GM21737 (cell line): ENCODE results near the gene ATG7.
"Not testable (repeated sequence)": the region's sequence is repeated elsewhere in the genome, so short reads cannot be mapped to it uniquely, and the experiment has no call there.

Source experiments
- ATAC-seq: cut with Tn5 transposase; IDR thresholded peaks from one replicate; pipeline ENCODE4 v1.9.1; 2021; ENCODE audit warnings: mild to moderate bottlenecking, moderate library complexity; ENCODE audit not compliant: unreplicated experiment

Gene ATG7

GRCh38 chr3:11459186-11459824, 187.1 kb downstream of the ATG7 start:
- no peak for ATAC-seq

- no peak for ATAC-seq
Measured at GRCh38 chr3:11461226-11461625, 189.0 kb downstream of the ATG7 start.

DNA sequence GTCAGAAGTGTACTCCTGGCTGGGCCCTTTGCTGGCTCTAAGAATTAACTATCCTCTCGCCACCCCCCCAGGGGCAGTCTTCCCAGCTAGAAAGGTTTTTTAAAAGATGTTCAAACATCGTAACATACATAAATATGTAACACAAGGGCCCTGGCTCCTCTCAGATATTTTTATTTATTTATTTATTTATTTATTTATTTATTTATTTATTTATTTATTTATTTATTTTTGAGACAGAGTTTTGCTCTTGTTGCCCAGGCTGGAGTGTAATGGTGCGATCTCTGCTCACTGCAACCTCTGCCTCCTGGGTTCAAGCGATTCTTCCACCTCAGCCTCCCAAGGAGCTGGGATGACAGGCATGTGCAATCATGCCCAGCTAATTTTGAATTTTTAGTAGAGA, 190.5 kb downstream of the ATG7 start:
- not testable (repeated sequence) for ATAC-seq

DNA sequence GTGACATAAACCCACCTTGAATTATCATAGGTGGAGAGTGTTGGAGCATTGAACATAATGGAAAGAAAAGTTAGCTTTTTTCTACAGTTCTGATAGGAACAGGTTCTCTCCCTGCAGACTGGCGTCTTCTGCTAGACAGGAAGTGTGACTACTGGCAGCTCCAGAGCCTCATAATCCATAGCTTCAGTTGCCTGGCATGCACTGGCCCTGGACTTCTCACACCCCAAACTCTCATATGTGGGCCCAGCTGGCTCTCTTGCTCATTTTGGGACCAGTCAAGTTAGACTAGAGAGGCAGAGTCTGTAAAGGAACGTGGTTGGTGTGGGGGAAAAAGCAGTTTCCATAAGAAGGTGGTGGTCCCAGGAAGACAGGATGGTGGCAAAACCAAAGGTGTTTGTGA, 191.4 kb downstream of the ATG7 start:
- no peak for ATAC-seq

DNA sequence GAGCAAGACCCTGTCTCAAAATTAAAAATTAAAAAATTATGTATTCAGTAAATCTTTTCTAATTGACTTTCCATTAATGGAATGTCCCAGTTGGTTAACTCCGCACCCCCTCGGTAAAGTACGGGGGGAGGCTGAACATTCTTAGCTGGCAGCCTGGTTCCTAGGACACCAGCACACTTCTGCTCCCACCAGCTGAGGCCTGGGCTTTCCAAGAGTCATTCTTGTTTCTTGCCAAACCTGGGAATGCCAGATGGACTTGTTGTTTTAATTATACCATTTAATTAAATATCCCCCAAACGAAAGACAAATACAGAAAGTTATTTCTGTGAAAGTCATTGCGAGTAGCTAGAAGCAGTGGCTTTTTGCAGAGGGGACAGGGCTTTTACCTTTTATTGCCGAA, 192.2 kb downstream of the ATG7 start:
- no peak for ATAC-seq

GRCh38 chr3:11465744-11466616, 193.8 kb downstream of the ATG7 start:
- ATAC-seq: no peak

- ATAC-seq: no peak
Measured at GRCh38 chr3:11467875-11468274, 195.7 kb downstream of the ATG7 start.

GRCh38 chr3:11470031-11470853, 198.0 kb downstream of the ATG7 start:
- no peak for ATAC-seq

- no peak for ATAC-seq
Measured at GRCh38 chr3:11475324-11475723, 203.1 kb downstream of the ATG7 start.

- ATAC-seq: no peak
Measured at GRCh38 chr3:11476735-11477144, 204.5 kb downstream of the ATG7 start.

DNA sequence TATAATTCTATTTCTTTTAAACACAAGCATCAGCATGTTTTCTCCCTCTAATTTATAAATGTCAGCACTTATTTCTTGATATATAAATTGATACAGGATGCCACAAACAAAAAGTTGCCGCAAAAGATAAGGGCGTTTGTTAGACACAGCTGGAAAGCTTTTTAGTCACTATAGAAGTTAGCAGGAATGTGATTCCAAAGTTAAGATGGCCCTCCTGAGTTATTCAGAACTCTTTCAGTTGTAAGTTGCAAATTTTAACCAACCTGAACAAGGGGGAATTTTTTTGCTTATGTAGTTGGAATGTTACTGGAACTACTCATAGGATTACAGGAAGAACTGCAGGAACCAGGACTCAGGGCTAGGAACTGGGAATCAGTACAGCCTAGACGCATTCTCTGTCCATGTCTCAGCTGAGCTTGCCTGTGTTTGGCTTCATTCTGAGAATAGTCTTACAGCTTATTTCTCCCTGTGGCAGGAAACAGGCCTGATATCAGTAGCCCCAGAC, 205.3 kb downstream of the ATG7 start:
- ATAC-seq: no peak

- no peak for ATAC-seq
Measured at GRCh38 chr3:11478167-11478566, 206.0 kb downstream of the ATG7 start.

- no peak for ATAC-seq
Measured at GRCh38 chr3:11479221-11479620, 207.0 kb downstream of the ATG7 start.

DNA sequence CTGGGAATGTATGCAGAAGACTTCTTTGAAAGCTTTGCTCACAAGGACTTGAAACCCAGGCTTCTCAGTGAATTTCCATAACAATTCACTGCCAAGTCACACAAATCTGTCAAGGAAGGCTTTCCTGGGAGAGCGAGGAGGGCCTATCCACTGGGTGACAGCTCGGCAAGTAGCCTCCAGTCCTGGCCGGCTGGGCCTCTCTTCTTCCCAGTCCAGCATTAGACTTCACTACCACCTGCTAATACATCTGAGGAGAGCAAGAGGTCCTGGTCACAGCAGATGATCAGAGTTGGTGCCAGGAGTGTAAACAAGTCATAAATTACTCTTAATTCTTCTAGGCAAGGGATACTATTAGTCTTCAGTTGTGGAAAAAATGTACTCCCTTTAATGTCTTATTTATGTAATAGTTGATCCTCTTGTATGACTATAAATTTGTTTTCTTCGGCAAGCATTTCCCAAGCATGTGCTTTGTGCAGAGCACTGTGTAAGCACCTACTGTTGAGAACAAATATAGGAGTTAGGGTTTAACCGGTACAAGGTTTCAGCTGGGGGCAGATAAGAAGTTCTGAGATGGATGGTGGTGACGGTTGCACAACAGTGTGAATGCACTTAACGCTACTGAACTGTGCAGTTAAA, 208.6 kb downstream of the ATG7 start:
- ATAC-seq: no peak

DNA sequence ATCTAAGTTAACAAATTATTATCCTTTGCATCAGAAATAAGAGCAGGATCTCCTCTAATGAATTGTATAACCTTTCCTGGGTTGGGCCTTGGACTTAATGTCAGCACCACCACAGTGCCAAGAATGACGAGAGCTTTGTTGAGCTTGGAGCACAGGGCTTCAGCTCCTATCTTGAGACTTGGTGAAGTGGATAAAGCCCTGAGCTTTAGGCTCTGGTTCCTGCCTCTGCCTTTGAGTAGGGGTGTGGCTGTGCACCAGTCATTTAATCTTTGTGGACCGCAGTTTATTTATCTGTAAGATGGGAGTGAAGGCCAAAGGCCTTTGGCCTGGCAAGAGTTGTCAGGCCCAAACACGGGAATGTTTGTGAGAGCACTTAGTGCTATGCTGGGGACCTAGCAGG, 209.4 kb downstream of the ATG7 start:
- ATAC-seq: no peak

- no peak for ATAC-seq
Measured at GRCh38 chr3:11482021-11482420, 209.8 kb downstream of the ATG7 start.

GRCh38 chr3:11488356-11488755, 216.2 kb downstream of the ATG7 start:
- ATAC-seq: not testable (repeated sequence)

DNA sequence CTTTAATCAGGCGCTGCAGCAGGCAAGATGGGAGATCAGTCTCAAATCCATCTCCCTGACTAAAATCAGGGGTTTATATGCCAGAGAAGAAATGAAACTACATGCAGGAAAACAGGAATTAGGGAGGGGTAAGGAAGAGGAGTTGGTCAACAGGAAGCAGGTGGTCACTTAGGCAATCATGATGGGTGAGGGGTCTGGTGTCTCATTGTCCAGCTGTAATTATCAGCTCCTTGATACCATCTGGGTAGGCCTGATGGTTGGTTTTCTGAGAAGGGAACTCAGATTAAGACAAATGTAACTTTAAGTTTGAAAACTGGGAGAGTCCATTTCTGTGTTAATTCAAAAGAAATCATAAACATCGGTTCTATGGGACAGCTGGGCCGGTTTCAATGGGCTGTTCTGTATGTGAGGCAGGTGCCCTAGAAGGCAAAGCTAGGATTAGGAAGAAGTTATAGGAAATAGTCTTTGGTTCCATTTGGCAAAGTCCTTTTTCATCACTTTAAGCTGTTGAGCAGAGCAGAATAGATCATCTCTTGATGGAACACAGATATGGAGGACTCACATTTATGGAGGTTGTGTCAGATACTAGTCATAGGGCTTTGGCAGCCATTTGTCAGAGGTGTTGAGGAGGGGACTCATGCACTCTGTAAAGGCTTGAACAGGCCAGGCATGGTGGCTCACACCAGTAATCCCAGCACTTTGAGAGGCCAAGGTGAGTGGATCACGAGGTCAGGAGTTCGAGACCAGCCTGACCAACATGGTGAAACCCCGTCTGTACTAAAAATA, 222.1 kb downstream of the ATG7 start:
- no peak for ATAC-seq

GRCh38 chr3:11495948-11496557, 223.9 kb downstream of the ATG7 start:
- no peak for ATAC-seq

- no peak for ATAC-seq
Measured at GRCh38 chr3:11498177-11498576, 226.0 kb downstream of the ATG7 start.
